Measurements from ENCODE around the gene KCNG3.
A peak's percentile ranks its signal among the peaks of the same experiment; 100 is the strongest.

KCNG3 gene, protein sequence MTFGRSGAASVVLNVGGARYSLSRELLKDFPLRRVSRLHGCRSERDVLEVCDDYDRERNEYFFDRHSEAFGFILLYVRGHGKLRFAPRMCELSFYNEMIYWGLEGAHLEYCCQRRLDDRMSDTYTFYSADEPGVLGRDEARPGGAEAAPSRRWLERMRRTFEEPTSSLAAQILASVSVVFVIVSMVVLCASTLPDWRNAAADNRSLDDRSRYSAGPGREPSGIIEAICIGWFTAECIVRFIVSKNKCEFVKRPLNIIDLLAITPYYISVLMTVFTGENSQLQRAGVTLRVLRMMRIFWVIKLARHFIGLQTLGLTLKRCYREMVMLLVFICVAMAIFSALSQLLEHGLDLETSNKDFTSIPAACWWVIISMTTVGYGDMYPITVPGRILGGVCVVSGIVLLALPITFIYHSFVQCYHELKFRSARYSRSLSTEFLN

GRCh38 chr2:42493468-42494354 is at the start of gene KCNG3:
TSS of gene KCNG3 (minus strand) at chr2:42493982. CDS start at chr2:42493501, 481 bp downstream.
- Histone ChIP-seq H3K27me3 (replicated peaks; ENCODE audit: control insufficient read depth, insufficient read depth, low read length) (peaks cover 27% of the 10 kb centered on the region), H3K4me3 (ENCODE audit: low read length) (peak within 1 kb of the TSS; percentile 75), H3K36me3 (ENCODE audit: control insufficient read depth, insufficient read depth, low read length, severe bottlenecking) (no peaks in the 10 kb centered on the region), H3K4me1 (ENCODE audit: control insufficient read depth, insufficient read depth, low read length) (peaks cover 5% of the 10 kb centered on the region), H3K9ac (ENCODE audit: low read length) (peak within 1 kb of the TSS; percentile 24), H3K9me3 (ENCODE audit: control insufficient read depth, low read length) (peaks cover 4% of the 10 kb centered on the region)
- peak; percentile 76 for DNase-seq (ENCODE audit: low read depth)

DNA sequence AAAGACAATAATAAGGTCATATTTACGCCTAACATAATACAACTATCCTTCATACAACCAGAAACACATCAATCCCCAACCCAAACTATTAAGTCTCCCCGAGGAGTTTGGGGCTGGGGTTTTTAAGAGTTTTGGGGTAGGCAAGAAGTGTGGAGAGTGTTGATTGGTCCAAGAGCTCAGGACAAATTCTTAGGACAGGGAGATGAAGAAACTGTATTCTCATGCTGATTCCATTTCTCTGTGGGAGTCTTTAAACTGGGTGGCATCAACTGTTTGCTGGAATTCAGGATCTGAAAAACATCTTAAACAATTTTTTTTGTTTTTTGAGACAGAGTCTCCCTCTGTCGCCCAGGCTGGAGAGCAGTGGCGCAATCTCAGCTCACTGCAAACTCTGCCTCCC is 49.1 kb upstream of the KCNG3 start:
- Histone ChIP-seq H3K4me1 (ENCODE audit: control insufficient read depth, insufficient read depth, low read length) (no peaks in the 10 kb centered on the region), H3K9ac (ENCODE audit: low read length) (no peak overlapping the region), H3K36me3 (ENCODE audit: control insufficient read depth, insufficient read depth, low read length, severe bottlenecking) (no peaks in the 10 kb centered on the region), H3K27me3 (replicated peaks; ENCODE audit: control insufficient read depth, insufficient read depth, low read length) (peaks cover 3% of the 10 kb centered on the region), H3K9me3 (ENCODE audit: control insufficient read depth, low read length) (no peaks in the 10 kb centered on the region), H3K4me3 (ENCODE audit: low read length) (no peak overlapping the region)
- no peak for DNase-seq (ENCODE audit: low read depth)

DNA sequence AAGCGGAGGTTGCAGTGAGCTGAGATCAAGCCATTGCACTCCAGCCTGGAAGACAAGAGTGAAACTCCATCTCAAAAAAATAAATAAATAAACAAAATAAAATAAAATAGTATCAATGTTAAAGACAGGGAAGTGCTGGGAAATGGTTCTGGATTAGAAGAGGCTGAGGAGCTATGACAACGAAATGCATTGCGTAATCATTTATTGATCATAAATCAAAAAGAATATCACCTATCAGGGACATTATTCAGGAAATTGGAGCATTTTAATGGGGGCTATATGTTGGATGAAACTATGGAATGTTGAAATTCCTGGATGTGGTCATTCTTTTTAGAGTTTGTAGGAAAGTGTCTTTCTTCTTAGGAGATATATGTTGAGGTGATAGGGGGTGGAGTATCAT is 43.7 kb upstream of the KCNG3 start:
- Histone ChIP-seq H3K36me3 (ENCODE audit: control insufficient read depth, insufficient read depth, low read length, severe bottlenecking) (no peaks in the 10 kb centered on the region), H3K9ac (ENCODE audit: low read length) (no peak overlapping the region), H3K4me3 (ENCODE audit: low read length) (no peak overlapping the region), H3K9me3 (ENCODE audit: control insufficient read depth, low read length) (no peaks in the 10 kb centered on the region), H3K27me3 (replicated peaks; ENCODE audit: control insufficient read depth, insufficient read depth, low read length) (no peaks in the 10 kb centered on the region), H3K4me1 (ENCODE audit: control insufficient read depth, insufficient read depth, low read length) (no peaks in the 10 kb centered on the region)
- no peak for DNase-seq (ENCODE audit: low read depth)

GRCh38 chr2:42532397-42532796 is 38.6 kb upstream of the KCNG3 start:
- H3K36me3 ChIP-seq (ENCODE audit: control insufficient read depth, insufficient read depth, low read length, severe bottlenecking), result no peaks in the 10 kb centered on the region
- no peaks in the 10 kb centered on the region for H3K27me3 ChIP-seq (replicated peaks; ENCODE audit: control insufficient read depth, insufficient read depth, low read length)
- no peak overlapping the region for H3K9ac ChIP-seq (ENCODE audit: low read length)
- no peaks in the 10 kb centered on the region for H3K9me3 ChIP-seq (ENCODE audit: control insufficient read depth, low read length)
- DNase-seq (ENCODE audit: low read depth), result no peak
- H3K4me3 ChIP-seq (ENCODE audit: low read length), result no peak overlapping the region
- no peaks in the 10 kb centered on the region for H3K4me1 ChIP-seq (ENCODE audit: control insufficient read depth, insufficient read depth, low read length)

GRCh38 chr2:42523341-42523740 is 29.6 kb upstream of the KCNG3 start:
- DNase-seq (ENCODE audit: low read depth), result no peak
- H3K9ac ChIP-seq (ENCODE audit: low read length), result no peak overlapping the region
- H3K9me3 ChIP-seq (ENCODE audit: control insufficient read depth, low read length), result no peaks in the 10 kb centered on the region
- no peaks in the 10 kb centered on the region for H3K4me1 ChIP-seq (ENCODE audit: control insufficient read depth, insufficient read depth, low read length)
- no peak overlapping the region for H3K4me3 ChIP-seq (ENCODE audit: low read length)
- no peaks in the 10 kb centered on the region for H3K36me3 ChIP-seq (ENCODE audit: control insufficient read depth, insufficient read depth, low read length, severe bottlenecking)
- H3K27me3 ChIP-seq (replicated peaks; ENCODE audit: control insufficient read depth, insufficient read depth, low read length), result peaks cover 12% of the 10 kb centered on the region

GRCh38 chr2:42522035-42522434 is 28.3 kb upstream of the KCNG3 start:
- Histone ChIP-seq H3K27me3 (replicated peaks; ENCODE audit: control insufficient read depth, insufficient read depth, low read length) (peaks cover 12% of the 10 kb centered on the region), H3K9ac (ENCODE audit: low read length) (no peak overlapping the region), H3K4me3 (ENCODE audit: low read length) (no peak overlapping the region), H3K36me3 (ENCODE audit: control insufficient read depth, insufficient read depth, low read length, severe bottlenecking) (no peaks in the 10 kb centered on the region), H3K9me3 (ENCODE audit: control insufficient read depth, low read length) (no peaks in the 10 kb centered on the region), H3K4me1 (ENCODE audit: control insufficient read depth, insufficient read depth, low read length) (no peaks in the 10 kb centered on the region)
- no peak for DNase-seq (ENCODE audit: low read depth)

DNA sequence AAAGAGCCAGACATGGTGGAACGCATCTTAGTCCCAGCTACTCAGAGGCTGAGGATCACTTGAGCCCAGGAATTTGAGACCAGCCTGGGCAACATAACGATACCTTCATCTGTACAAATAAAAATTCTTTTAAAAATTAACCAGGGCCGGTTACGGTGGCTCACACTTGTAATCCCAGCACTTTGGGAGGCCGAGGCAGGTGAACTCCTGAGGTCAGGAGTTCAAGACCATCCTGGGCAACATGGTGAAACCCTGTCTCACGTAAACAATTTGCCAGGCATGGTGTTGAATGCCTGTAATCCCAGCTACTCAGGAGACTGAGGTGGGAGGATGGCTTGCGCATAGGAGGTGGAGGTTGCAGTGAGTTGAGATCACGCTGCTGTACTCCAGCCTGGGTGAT is 25.8 kb upstream of the KCNG3 start:
- H3K36me3 ChIP-seq (ENCODE audit: control insufficient read depth, insufficient read depth, low read length, severe bottlenecking), result no peaks in the 10 kb centered on the region
- no peak overlapping the region for H3K9ac ChIP-seq (ENCODE audit: low read length)
- DNase-seq (ENCODE audit: low read depth), result no peak
- no peaks in the 10 kb centered on the region for H3K9me3 ChIP-seq (ENCODE audit: control insufficient read depth, low read length)
- H3K27me3 ChIP-seq (replicated peaks; ENCODE audit: control insufficient read depth, insufficient read depth, low read length), result peaks cover 12% of the 10 kb centered on the region
- no peaks in the 10 kb centered on the region for H3K4me1 ChIP-seq (ENCODE audit: control insufficient read depth, insufficient read depth, low read length)
- no peak overlapping the region for H3K4me3 ChIP-seq (ENCODE audit: low read length)

- Histone ChIP-seq H3K4me1 (ENCODE audit: control insufficient read depth, insufficient read depth, low read length) (no peaks in the 10 kb centered on the region), H3K9ac (ENCODE audit: low read length) (no peak overlapping the region), H3K36me3 (ENCODE audit: control insufficient read depth, insufficient read depth, low read length, severe bottlenecking) (no peaks in the 10 kb centered on the region), H3K9me3 (ENCODE audit: control insufficient read depth, low read length) (no peaks in the 10 kb centered on the region), H3K27me3 (replicated peaks; ENCODE audit: control insufficient read depth, insufficient read depth, low read length) (peaks cover 5% of the 10 kb centered on the region), H3K4me3 (ENCODE audit: low read length) (no peak overlapping the region)
- DNase-seq (ENCODE audit: low read depth), result no peak
These were observed 22.7 kb upstream of the KCNG3 start for GRCh38 chr2:42516418-42516901.

DNA sequence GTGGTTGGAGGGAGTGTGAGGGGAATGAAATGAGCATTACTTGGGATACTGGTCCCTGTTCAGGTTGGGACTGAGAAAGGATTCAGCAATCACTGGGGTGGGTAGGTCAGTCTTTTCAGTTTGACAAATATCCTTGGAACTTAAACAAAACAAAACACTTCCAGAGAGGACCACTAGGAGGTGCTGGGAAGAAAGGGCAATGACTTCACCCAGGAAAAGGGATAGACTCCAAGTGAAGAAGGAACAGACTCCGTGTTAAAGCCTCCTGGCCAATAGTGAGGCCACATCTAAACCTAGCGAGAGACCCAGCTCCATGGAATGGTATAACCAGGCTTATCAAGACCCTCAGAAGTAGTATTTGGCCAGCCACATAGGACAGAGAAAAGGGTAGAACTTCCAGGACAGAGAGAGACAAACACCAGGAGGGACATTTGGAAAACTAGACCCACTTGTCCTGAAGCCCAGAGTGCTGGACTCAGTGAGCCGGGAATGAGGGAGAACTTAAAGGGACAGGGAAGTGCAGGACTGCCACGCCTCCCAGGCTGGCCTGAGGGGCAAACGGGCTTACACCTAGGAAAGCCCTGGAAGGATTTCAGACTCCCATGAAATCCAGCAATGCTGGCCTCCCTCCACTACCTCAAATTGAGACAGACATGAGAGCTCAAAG is 19.6 kb upstream of the KCNG3 start:
- Histone ChIP-seq H3K36me3 (ENCODE audit: control insufficient read depth, insufficient read depth, low read length, severe bottlenecking) (no peaks in the 10 kb centered on the region), H3K27me3 (replicated peaks; ENCODE audit: control insufficient read depth, insufficient read depth, low read length) (no peaks in the 10 kb centered on the region), H3K9ac (ENCODE audit: low read length) (no peak overlapping the region), H3K9me3 (ENCODE audit: control insufficient read depth, low read length) (no peaks in the 10 kb centered on the region), H3K4me1 (ENCODE audit: control insufficient read depth, insufficient read depth, low read length) (no peaks in the 10 kb centered on the region), H3K4me3 (ENCODE audit: low read length) (no peak overlapping the region)
- peak; percentile 62 for DNase-seq (ENCODE audit: low read depth)

GRCh38 chr2:42510608-42511243 is 16.9 kb upstream of the KCNG3 start:
- Histone ChIP-seq H3K27me3 (replicated peaks; ENCODE audit: control insufficient read depth, insufficient read depth, low read length) (no peaks in the 10 kb centered on the region), H3K9ac (ENCODE audit: low read length) (no peak overlapping the region), H3K9me3 (ENCODE audit: control insufficient read depth, low read length) (no peaks in the 10 kb centered on the region), H3K36me3 (ENCODE audit: control insufficient read depth, insufficient read depth, low read length, severe bottlenecking) (no peaks in the 10 kb centered on the region), H3K4me1 (ENCODE audit: control insufficient read depth, insufficient read depth, low read length) (no peaks in the 10 kb centered on the region), H3K4me3 (ENCODE audit: low read length) (no peak overlapping the region)
- DNase-seq (ENCODE audit: low read depth), result no peak

Measured in adipocyte (in vitro differentiated cells).